ENCODE data around the gene TRPC3. TPM values are rescaled to one million over a fixed set of nuclear protein-coding genes. Genes with fewer than 3 reads are reported as not detected.

Gene TRPC3
- total RNA-seq, 2 experiments from 2014 or later: 0.50 TPM; not detected in 1

DNA sequence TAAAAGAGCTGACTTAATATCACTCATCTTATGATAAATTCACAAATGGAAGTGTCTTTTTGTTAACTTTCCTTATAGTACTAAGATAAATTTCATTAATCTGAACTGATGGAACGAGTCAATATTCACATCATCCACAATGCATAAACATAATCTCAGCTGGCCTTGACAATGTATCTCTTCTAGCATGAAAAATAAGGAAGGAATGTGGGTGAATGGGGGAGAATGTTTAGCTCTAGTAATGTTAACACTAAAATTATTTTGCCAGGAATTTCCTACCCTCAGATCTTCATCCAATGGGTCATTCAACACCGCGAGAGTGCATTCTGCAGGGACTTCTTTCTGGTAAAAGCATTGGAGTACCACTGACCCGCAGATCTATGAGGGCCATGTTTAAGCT, 15.8 kb downstream of the TRPC3 start:
- H3K9me3 ChIP-seq (ENCODE audit: low read length): no peaks in the 10 kb centered on the region
- no peaks in the 10 kb centered on the region for H4K20me1 ChIP-seq (ENCODE audit: insufficient read depth, low read length)
- DNase-seq (ENCODE audit: low spot score): no peak
- H3K4me2 ChIP-seq (ENCODE audit: low read length): no peak overlapping the region
- ChIA-PET CTCF (ENCODE audit: unreplicated experiment) (no interaction called here), POLR2A (no interaction called here)
- no TSS peak for BruUV-seq (replicated peaks)
- intact Hi-C loops (cut with micrococcal nuclease; ENCODE audit: unreplicated experiment): no loop called here
- no peaks in the 10 kb centered on the region for H3K36me3 ChIP-seq (ENCODE audit: insufficient read depth, low read length)
- no peaks in the 10 kb centered on the region for H3K9me2 ChIP-seq (ENCODE audit: insufficient read depth, low read length)
- no peaks in the 10 kb centered on the region for H3K79me2 ChIP-seq (ENCODE audit: insufficient read depth, low read depth, low read length)
- TF ChIP-seq EZH2phosphoT487 (IDR thresholded peaks at IDR 0.05; ENCODE audit: borderline replicate concordance, low read depth, low read length): no peak
- TF ChIP-seq, protein P1, sequence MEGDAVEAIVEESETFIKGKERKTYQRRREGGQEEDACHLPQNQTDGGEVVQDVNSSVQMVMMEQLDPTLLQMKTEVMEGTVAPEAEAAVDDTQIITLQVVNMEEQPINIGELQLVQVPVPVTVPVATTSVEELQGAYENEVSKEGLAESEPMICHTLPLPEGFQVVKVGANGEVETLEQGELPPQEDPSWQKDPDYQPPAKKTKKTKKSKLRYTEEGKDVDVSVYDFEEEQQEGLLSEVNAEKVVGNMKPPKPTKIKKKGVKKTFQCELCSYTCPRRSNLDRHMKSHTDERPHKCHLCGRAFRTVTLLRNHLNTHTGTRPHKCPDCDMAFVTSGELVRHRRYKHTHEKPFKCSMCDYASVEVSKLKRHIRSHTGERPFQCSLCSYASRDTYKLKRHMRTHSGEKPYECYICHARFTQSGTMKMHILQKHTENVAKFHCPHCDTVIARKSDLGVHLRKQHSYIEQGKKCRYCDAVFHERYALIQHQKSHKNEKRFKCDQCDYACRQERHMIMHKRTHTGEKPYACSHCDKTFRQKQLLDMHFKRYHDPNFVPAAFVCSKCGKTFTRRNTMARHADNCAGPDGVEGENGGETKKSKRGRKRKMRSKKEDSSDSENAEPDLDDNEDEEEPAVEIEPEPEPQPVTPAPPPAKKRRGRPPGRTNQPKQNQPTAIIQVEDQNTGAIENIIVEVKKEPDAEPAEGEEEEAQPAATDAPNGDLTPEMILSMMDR (conservative IDR thresholded peaks at IDR 0.05; ENCODE audit: low read length): no peak
- H3K4me3 ChIP-seq (ENCODE audit: low read depth, low read length, poor library complexity, severe bottlenecking): no peak overlapping the region
- H2AFZ ChIP-seq (ENCODE audit: low read length): no peak overlapping the region
- no peaks in the 10 kb centered on the region for H3K4me1 ChIP-seq (ENCODE audit: insufficient read depth, low read length, poor library complexity, severe bottlenecking)
- H3K27ac ChIP-seq (ENCODE audit: low read depth, low read length, poor library complexity, severe bottlenecking): no peak overlapping the region

DNA sequence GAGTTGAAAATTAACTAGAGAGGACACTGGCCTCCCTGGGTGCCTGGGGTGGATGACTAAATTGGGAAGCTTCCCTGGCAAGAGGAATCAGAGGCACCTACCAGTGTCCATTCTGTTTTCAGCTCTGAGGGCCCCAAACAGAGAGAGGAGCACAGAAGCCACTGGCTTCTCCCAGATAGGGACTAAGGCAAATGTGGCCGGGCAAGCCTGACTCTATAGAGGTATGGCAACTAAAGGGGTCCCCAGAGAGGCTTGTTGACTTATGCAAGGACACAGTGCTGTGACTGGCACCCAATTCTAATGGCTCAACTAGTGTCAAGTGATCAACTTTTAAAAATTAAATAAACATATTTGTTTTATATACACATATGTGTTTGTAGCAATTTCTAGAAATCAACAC, 17.2 kb downstream of the TRPC3 start:
- BruUV-seq (replicated peaks): no TSS peak
- no peaks in the 10 kb centered on the region for H3K9me3 ChIP-seq (ENCODE audit: low read length)
- no peak overlapping the region for H3K4me3 ChIP-seq (ENCODE audit: low read depth, low read length, poor library complexity, severe bottlenecking)
- H3K36me3 ChIP-seq (ENCODE audit: insufficient read depth, low read length): no peaks in the 10 kb centered on the region
- no peak for DNase-seq (ENCODE audit: low spot score)
- ChIA-PET POLR2A (interaction anchor here (1.6 kb wide), 1 partner anchor 11 kb away, joined by 3 read pairs; no protein-coding TSS in a partner anchor), CTCF (ENCODE audit: unreplicated experiment) (no interaction called here)
- no peaks in the 10 kb centered on the region for H4K20me1 ChIP-seq (ENCODE audit: insufficient read depth, low read length)
- intact Hi-C loops (cut with micrococcal nuclease; ENCODE audit: unreplicated experiment): no loop called here
- no peak overlapping the region for H2AFZ ChIP-seq (ENCODE audit: low read length)
- TF ChIP-seq, protein P1 (conservative IDR thresholded peaks at IDR 0.05; ENCODE audit: low read length): no peak
- no peak for TF ChIP-seq EZH2phosphoT487 (IDR thresholded peaks at IDR 0.05; ENCODE audit: borderline replicate concordance, low read depth, low read length)
- no peaks in the 10 kb centered on the region for H3K4me1 ChIP-seq (ENCODE audit: insufficient read depth, low read length, poor library complexity, severe bottlenecking)
- no peaks in the 10 kb centered on the region for H3K9me2 ChIP-seq (ENCODE audit: insufficient read depth, low read length)
- H3K79me2 ChIP-seq (ENCODE audit: insufficient read depth, low read depth, low read length): no peaks in the 10 kb centered on the region
- H3K27ac ChIP-seq (ENCODE audit: low read depth, low read length, poor library complexity, severe bottlenecking): no peak overlapping the region
- no peak overlapping the region for H3K4me2 ChIP-seq (ENCODE audit: low read length)

DNA sequence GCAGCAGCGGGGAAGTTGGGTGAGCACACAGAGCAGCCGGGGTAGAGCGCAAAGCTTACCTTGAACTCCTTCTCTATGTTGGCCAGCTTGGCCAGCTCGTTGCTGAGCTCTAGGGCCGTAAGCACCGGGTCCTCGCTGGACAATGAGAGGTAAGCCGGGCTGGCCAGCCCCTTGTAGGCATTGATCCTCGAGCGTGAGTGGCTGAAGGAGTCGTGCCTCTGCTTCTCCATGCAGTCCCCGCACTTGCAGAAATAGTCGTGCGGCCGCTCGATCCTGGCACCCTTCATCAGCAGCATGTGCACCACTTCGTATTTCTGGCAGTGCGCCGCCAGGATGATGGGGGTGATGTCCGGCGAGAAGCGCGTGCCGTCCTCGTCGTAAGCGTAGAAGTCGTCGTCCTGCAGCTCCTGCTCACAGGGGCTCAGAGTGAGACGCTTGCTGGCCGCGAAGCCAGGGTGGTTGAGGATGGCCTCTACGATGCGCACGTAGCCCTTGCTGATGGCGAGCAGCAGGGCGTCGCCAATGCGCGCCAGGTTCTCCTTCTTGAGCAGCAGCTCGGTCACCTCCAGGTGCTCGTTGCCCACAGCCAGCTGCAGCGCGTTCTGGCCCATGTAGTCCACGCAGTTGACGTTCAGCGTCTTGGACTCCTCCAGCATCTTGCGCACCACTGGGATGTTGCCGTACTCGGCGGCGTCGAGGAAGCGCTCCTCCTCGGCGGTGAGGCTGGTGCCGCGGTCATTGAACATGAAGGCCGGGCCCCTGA, 19.5 kb downstream of the TRPC3 start:
- H2AFZ ChIP-seq (ENCODE audit: low read length): no peak overlapping the region
- no peaks in the 10 kb centered on the region for H3K79me2 ChIP-seq (ENCODE audit: insufficient read depth, low read depth, low read length)
- DNase-seq (ENCODE audit: low spot score): no peak
- TF ChIP-seq EZH2phosphoT487 (IDR thresholded peaks at IDR 0.05; ENCODE audit: borderline replicate concordance, low read depth, low read length): no peak
- TF ChIP-seq, protein P1 (conservative IDR thresholded peaks at IDR 0.05; ENCODE audit: low read length): no peak
- intact Hi-C loops (cut with micrococcal nuclease; ENCODE audit: unreplicated experiment): no loop called here
- H3K9me2 ChIP-seq (ENCODE audit: insufficient read depth, low read length): no peaks in the 10 kb centered on the region
- no peaks in the 10 kb centered on the region for H3K36me3 ChIP-seq (ENCODE audit: insufficient read depth, low read length)
- CTCF ChIA-PET (ENCODE audit: unreplicated experiment): no interaction called here
- H3K4me1 ChIP-seq (ENCODE audit: insufficient read depth, low read length, poor library complexity, severe bottlenecking): no peaks in the 10 kb centered on the region
- no TSS peak for BruUV-seq (replicated peaks)
- H3K27ac ChIP-seq (ENCODE audit: low read depth, low read length, poor library complexity, severe bottlenecking): no peak overlapping the region
- H4K20me1 ChIP-seq (ENCODE audit: insufficient read depth, low read length): no peaks in the 10 kb centered on the region
- H3K9me3 ChIP-seq (ENCODE audit: low read length): no peaks in the 10 kb centered on the region
- no peak overlapping the region for H3K4me3 ChIP-seq (ENCODE audit: low read depth, low read length, poor library complexity, severe bottlenecking)
- H3K4me2 ChIP-seq (ENCODE audit: low read length): no peak overlapping the region
- POLR2A ChIA-PET: interaction anchor here (1.2 kb wide), 1 partner anchor 32 kb away, joined by 3 read pairs; no protein-coding TSS in a partner anchor

All from OCI-LY7 (cell line).